HCT116 (cell line): ENCODE measurements around the gene RETSAT.

ENCODE experiments used
- CBX3 ChIP-seq: IDR thresholded peaks from 2 replicates; pipeline ENCODE4 v1.6.1; 2012; ENCODE audit warnings: low read depth
- CEBPB ChIP-seq: IDR thresholded peaks from 2 replicates; pipeline ENCODE4 v1.6.1; 2012; ENCODE audit warnings: low read depth
- CTCF ChIP-seq, 3 experiments: fragments of 200-600 bp in 1 of 3; sonication (generic) in 1 of 3; IDR thresholded peaks in 2 of 3; conservative IDR thresholded peaks in 1 of 3; 2 replicates each; pipeline ENCODE4 v1.5.1; 2012 to 2017; ENCODE audit warnings: low read depth in 2 of 3, low read length in 2 of 3, antibody characterized with exemption in 1 of 3, borderline replicate concordance in 1 of 3, control low read depth in 1 of 3, mild to moderate bottlenecking in 1 of 3, mixed read lengths in 1 of 3, mixed run types in 1 of 3, moderate library complexity in 1 of 3; ENCODE audit not compliant: insufficient read depth in 1 of 3
- EGR1 ChIP-seq: IDR thresholded peaks from 2 replicates; pipeline ENCODE4 v1.6.1; 2012; ENCODE audit warnings: low read depth
- EZH2 ChIP-seq: fragments of 200-600 bp; sonication (generic); IDR thresholded peaks from 2 replicates; pipeline ENCODE4 v1.6.1; 2017; ENCODE audit warnings: antibody characterized with exemption, mixed run types
- FOSL1 ChIP-seq: IDR thresholded peaks from 2 replicates; pipeline ENCODE4 v1.6.1; 2012; ENCODE audit warnings: low read depth
- JUND ChIP-seq: IDR thresholded peaks from 2 replicates; pipeline ENCODE4 v1.6.1; 2012
- MAX ChIP-seq: IDR thresholded peaks from 2 replicates; pipeline ENCODE4 v1.6.1; 2012
- POLR2A ChIP-seq: IDR thresholded peaks from 2 replicates; pipeline ENCODE4 v1.7.0; 2011; ENCODE audit warnings: borderline replicate concordance; ENCODE audit not compliant: insufficient read depth, insufficient read length; ENCODE audit errors: extremely low read depth
- POLR2AphosphoS5 ChIP-seq: IDR thresholded peaks from 2 replicates; pipeline ENCODE4 v1.6.1; 2011; ENCODE audit warnings: mild to moderate bottlenecking, low read depth, low read length, moderate library complexity
- RAD21 ChIP-seq: IDR thresholded peaks from 2 replicates; pipeline ENCODE4 v1.6.1; 2012; ENCODE audit warnings: low read depth, mild to moderate bottlenecking
- YY1 ChIP-seq: IDR thresholded peaks from 2 replicates; pipeline ENCODE4 v1.6.1; 2011; ENCODE audit warnings: low read length, low read depth, moderate library complexity, mild to moderate bottlenecking; ENCODE audit not compliant: insufficient replicate concordance; ENCODE audit errors: extremely low read depth
- ZNF274 ChIP-seq: fragments of 200-500 bp; sonication (Bioruptor generic); IDR thresholded peaks from 2 replicates; pipeline ENCODE4 v1.6.1; 2014; ENCODE audit warnings: mild to moderate bottlenecking, low read depth, low read length, inconsistent platforms

GRCh38 chr2:85318222-85319074 lies 35.9 kb downstream of the RETSAT start:
- TF ChIP-seq CBX3 (no peak), EZH2 (no peak), YY1 (no peak), JUND (no peak), FOSL1 (no peak), RAD21 (no peak), CTCF (IDR thresholded peaks at IDR 0.05 in 2 of 3, conservative IDR thresholded peaks at IDR 0.05 in 1 of 3; ENCODE audit: borderline replicate concordance in 1 of 3, insufficient read depth in 1 of 3, low read depth in 2 of 3, low read length in 2 of 3) (no peak), POLR2A (no peak), CEBPB (no peak), MAX (no peak), EGR1 (no peak), ZNF274 (no peak), POLR2AphosphoS5 (no peak)
